ENCODE measurements around the gene KCNJ15. TPM values are rescaled to one million over a fixed set of nuclear protein-coding genes. Genes with fewer than 3 reads are reported as not detected.

The KCNJ15 gene
- total and polyA plus RNA-seq, 10 of the 15 experiments (the other 5 are each of a cell fraction or from before 2014, with no cell fraction given) = 0.05 to 2.7 (median 0.33) TPM; not detected in 6

DNA sequence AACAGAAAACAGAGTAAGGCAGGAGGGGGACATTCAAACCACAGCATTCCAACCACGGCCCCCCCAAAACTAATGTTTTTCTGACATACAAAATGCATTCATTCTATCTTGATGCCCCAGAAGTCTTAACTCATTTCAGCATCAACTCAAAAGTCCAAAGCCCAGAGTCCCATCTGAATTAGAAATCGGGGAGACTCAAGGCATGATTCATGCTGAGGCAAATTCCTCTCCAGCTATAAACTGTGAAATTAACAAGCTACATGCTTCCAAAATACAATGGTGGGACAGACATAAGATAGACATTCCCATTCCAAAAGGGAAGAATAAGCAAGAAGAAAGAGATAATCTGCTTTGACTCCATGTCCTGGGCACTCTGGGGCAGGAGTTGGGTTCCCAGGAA, 73.9 kb downstream of the KCNJ15 start (continued):
- no peak for TF ChIP-seq ZBTB11 (CRISPR knock-in tag; IDR thresholded peaks at IDR 0.05)
- no peak for TF ChIP-seq BCL11A (IDR thresholded peaks at IDR 0.05; ENCODE audit: low read depth, low read length)
- no peak for TF ChIP-seq CBFB (IDR thresholded peaks at IDR 0.05; ENCODE audit: low read depth)
- TF ChIP-seq MTA2 (IDR thresholded peaks at IDR 0.05; ENCODE audit: low read depth) = no peak
- no peak for TF ChIP-seq KDM1A (IDR thresholded peaks at IDR 0.05; ENCODE audit: borderline replicate concordance)
- no peak for TF ChIP-seq STAT1 (conservative IDR thresholded peaks at IDR 0.05)
- no peak for TF ChIP-seq JUNB (IDR thresholded peaks at IDR 0.05)
- TF ChIP-seq TAF1 (IDR thresholded peaks at IDR 0.05; ENCODE audit: borderline replicate concordance, low read depth, low read length) = no peak

- H4K20me1 ChIP-seq (ENCODE audit: control insufficient read depth, insufficient read depth) = no peaks in the 10 kb centered on the region
- H3K4me2 ChIP-seq (ENCODE audit: control insufficient read depth, insufficient read depth) = no peak overlapping the region
- CTCF ChIA-PET = interaction anchor here (0.6 to 4.9 kb wide), 13 partner anchors 16 to 676 kb away, joined by 3 to 31 read pairs (median 4); no protein-coding TSS in a partner anchor
- no peaks in the 10 kb centered on the region for H3K27me3 ChIP-seq (replicated peaks in 1 of 2; ENCODE audit: control insufficient read depth in 2 of 2, insufficient read depth in 2 of 2, low read length in 1 of 2)
- ATAC-seq (peak; percentile 73), DNase-seq (ENCODE audit: low read depth, low spot score) (no peak), FAIRE-seq (no peak)
- H3K79me2 ChIP-seq (ENCODE audit: control insufficient read depth, insufficient read depth, low read length) = no peaks in the 10 kb centered on the region
- H3K9ac ChIP-seq (ENCODE audit: control insufficient read depth, insufficient read depth, low read length) = no peak overlapping the region
- RAD21 ChIA-PET (ENCODE audit: unreplicated experiment) = interaction anchor here (0.8 to 2.3 kb wide), 5 partner anchors 18 to 163 kb away, joined by 3 to 16 read pairs (median 3); no protein-coding TSS in a partner anchor
- H3K4me3 ChIP-seq = no peak overlapping the region
- BruUV-seq (replicated peaks) = no TSS peak
- H2AFZ ChIP-seq (ENCODE audit: control insufficient read depth, low read depth, low read length) = no peak overlapping the region
- POLR2A ChIA-PET = no interaction called here
- H3K9me3 ChIP-seq (replicated peaks; ENCODE audit: control insufficient read depth, insufficient read depth, low read length) = no peaks in the 10 kb centered on the region; the same call in 2 of the 3 replicates
- SMC1A ChIA-PET (ENCODE audit: uncharacterized antibody, unreplicated experiment) = interaction anchor here (1.0 to 2.1 kb wide), 7 partner anchors 45 to 166 kb away, joined by 3 to 9 read pairs (median 4); no protein-coding TSS in a partner anchor
- no peaks in the 10 kb centered on the region for H3K4me1 ChIP-seq (ENCODE audit: control insufficient read depth, insufficient read depth, low read length)
- H3K27ac ChIP-seq (ENCODE audit: control insufficient read depth, insufficient read depth) = no peak overlapping the region
- no peaks in the 10 kb centered on the region for H3K36me3 ChIP-seq (ENCODE audit: control insufficient read depth in 2 of 2, insufficient read depth in 2 of 2, low read length in 1 of 2)
- WGBS (ENCODE audit: insufficient coverage, insufficient replicate concordance, low lambda C conversion rate, missing lambda C conversion rate) = 16% methylated on average over 8 of the region's 8 CpGs
- in situ Hi-C loops (cut with MboI) (no loop called here), intact Hi-C loops (cut with micrococcal nuclease; ENCODE audit: unreplicated experiment) (loop anchor here (1.0 kb wide), 1 partner anchor 114 kb away; no protein-coding TSS in a partner anchor)
- TF ChIP-seq, protein P1, sequence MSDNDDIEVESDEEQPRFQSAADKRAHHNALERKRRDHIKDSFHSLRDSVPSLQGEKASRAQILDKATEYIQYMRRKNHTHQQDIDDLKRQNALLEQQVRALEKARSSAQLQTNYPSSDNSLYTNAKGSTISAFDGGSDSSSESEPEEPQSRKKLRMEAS (IDR thresholded peaks at IDR 0.05; ENCODE audit: low read depth, low read length) = no peak
- TF ChIP-seq CTCF (IDR thresholded peaks at IDR 0.05 in 2 of 3, conservative IDR thresholded peaks at IDR 0.05 in 1 of 3; ENCODE audit: control insufficient read depth in 2 of 3, extremely low read depth in 1 of 3, insufficient read depth in 1 of 3, low read depth in 3 of 3, low read length in 3 of 3) = peak in 2 of 3 experiments; percentile 31 to 32; a peak in 3 of 6 replicates
- TF ChIP-seq, protein P2, sequence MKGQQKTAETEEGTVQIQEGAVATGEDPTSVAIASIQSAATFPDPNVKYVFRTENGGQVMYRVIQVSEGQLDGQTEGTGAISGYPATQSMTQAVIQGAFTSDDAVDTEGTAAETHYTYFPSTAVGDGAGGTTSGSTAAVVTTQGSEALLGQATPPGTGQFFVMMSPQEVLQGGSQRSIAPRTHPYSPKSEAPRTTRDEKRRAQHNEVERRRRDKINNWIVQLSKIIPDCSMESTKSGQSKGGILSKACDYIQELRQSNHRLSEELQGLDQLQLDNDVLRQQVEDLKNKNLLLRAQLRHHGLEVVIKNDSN (IDR thresholded peaks at IDR 0.05; ENCODE audit: borderline replicate concordance, extremely low read length, insufficient read depth, low read depth, low read length) = no peak
- TF ChIP-seq TCF12 (IDR thresholded peaks at IDR 0.05; ENCODE audit: low read depth, low read length) = no peak
- TF ChIP-seq CBX5 (IDR thresholded peaks at IDR 0.05; ENCODE audit: low read depth) = no peak
- TF ChIP-seq FOXK2 (IDR thresholded peaks at IDR 0.05) = no peak
- TF ChIP-seq BACH1 (IDR thresholded peaks at IDR 0.05; ENCODE audit: borderline replicate concordance) = no peak
- no peak for TF ChIP-seq YBX1 (IDR thresholded peaks at IDR 0.05)
Observed at GRCh38 chr21:38333301-38334272, 76.8 kb downstream of the KCNJ15 start.

All from GM12878 (cell line).